HuH-7.5 (cell line): Measurements from ENCODE around the gene DSCAM.
"Not testable (repeated sequence)": the region's sequence is repeated elsewhere in the genome, so short reads cannot be mapped to it uniquely, and the experiment has no call there.

ENCODE experiments used
- DNase-seq: peaks from one replicate; pipeline ENCODE4 v3.0.0; 2011; ENCODE audit warnings: low spot score

Gene DSCAM

GRCh38 chr21:40047993-40048730, 798.8 kb downstream of the DSCAM start:
- no peak for DNase-seq

GRCh38 chr21:40047211-40047610, 799.7 kb downstream of the DSCAM start:
- no peak for DNase-seq

- DNase-seq: no peak
These were observed 803.1 kb downstream of the DSCAM start for GRCh38 chr21:40043866-40044265.

GRCh38 chr21:40043423-40043822, 803.5 kb downstream of the DSCAM start:
- DNase-seq: no peak

- DNase-seq: no peak
These were observed 805.5 kb downstream of the DSCAM start for GRCh38 chr21:40041446-40041845.

GRCh38 chr21:40033156-40033782, 813.7 kb downstream of the DSCAM start:
- not testable (repeated sequence) for DNase-seq

GRCh38 chr21:40029888-40030287, 817.1 kb downstream of the DSCAM start:
- no peak for DNase-seq

- not testable (repeated sequence) for DNase-seq
These were observed 818.6 kb downstream of the DSCAM start for GRCh38 chr21:40028393-40028792.

GRCh38 chr21:40021558-40022351, 825.2 kb downstream of the DSCAM start:
- DNase-seq: no peak

GRCh38 chr21:40020651-40021050, 826.3 kb downstream of the DSCAM start:
- no peak for DNase-seq

- DNase-seq: no peak
These were observed 828.0 kb downstream of the DSCAM start for GRCh38 chr21:40018871-40019475.

GRCh38 chr21:40016667-40017066, 830.3 kb downstream of the DSCAM start:
- DNase-seq: no peak

- DNase-seq: no peak
These were observed 830.7 kb downstream of the DSCAM start for GRCh38 chr21:40016234-40016633.

GRCh38 chr21:40015818-40016217, 831.1 kb downstream of the DSCAM start:
- no peak for DNase-seq

GRCh38 chr21:40014394-40014793, 832.6 kb downstream of the DSCAM start:
- DNase-seq: no peak

GRCh38 chr21:40013001-40013735, 833.8 kb downstream of the DSCAM start:
- DNase-seq: no peak

GRCh38 chr21:40011371-40011770, 835.6 kb downstream of the DSCAM start:
- no peak for DNase-seq

GRCh38 chr21:40002978-40003377, 844.0 kb downstream of the DSCAM start:
- no peak for DNase-seq

GRCh38 chr21:39984286-39984991, 862.5 kb downstream of the DSCAM start:
- no peak for DNase-seq

- no peak for DNase-seq
These were observed 866.6 kb downstream of the DSCAM start for GRCh38 chr21:39980241-39980820.

- DNase-seq: no peak
These were observed 867.6 kb downstream of the DSCAM start for GRCh38 chr21:39979321-39979720.
